Right atrium auricular region (tissue), 2 donors: Measurements from ENCODE around the gene PRRT2. TPM values are rescaled to one million over a fixed set of nuclear protein-coding genes. Genes with fewer than 3 reads are reported as not detected.
A peak's percentile ranks its signal among the peaks of the same experiment; 100 is the strongest.

ENCODE experiments used
- DNase-seq: peaks from one replicate; pipeline ENCODE4 v3.0.0-alpha.2; 2019; ENCODE audit warnings: low spot score
- H3K27ac ChIP-seq, 2 donors: fragments of 200-600 bp; sonication (generic); 1 replicate in 1 of 2; 2 replicates in 1 of 2; pipeline ENCODE4 v1.5.1; 2016 to 2019
- H3K27me3 ChIP-seq, 2 donors: fragments of 200-600 bp; sonication (generic); one replicate each; pipeline versions ENCODE4 v1.5.1 to v1.6.0; 2017 to 2019
- H3K36me3 ChIP-seq: fragments of 200-600 bp; sonication (generic); one replicate; pipeline ENCODE4 v1.5.1; 2016
- H3K4me1 ChIP-seq, 2 donors: fragments of 200-600 bp; sonication (generic); one replicate each; pipeline versions ENCODE4 v1.5.1 to v1.6.0; 2017 to 2019
- H3K4me3 ChIP-seq, 2 donors: fragments of 200-600 bp; sonication (generic); 1 replicate in 1 of 2; 2 replicates in 1 of 2; pipeline ENCODE4 v1.5.1; 2017 to 2019; ENCODE audit warnings: mild to moderate bottlenecking in 1 of 2, moderate library complexity in 1 of 2
- H3K9me3 ChIP-seq, 2 donors: fragments of 200-600 bp; sonication (generic); one replicate each; pipeline ENCODE4 v1.5.1; 2019
- CTCF ChIP-seq, 2 donors: fragments of 200-600 bp; sonication (generic); IDR thresholded peaks; one replicate each; pipeline ENCODE4 v1.5.1; 2019; ENCODE audit warnings: antibody characterized with exemption in 2 of 2
- total RNA-seq, 2 donors: library from RNA; depleted of rRNA; stranded (reverse); fragments of >200 nt; gene quantifications; one replicate each; pipeline ENCODE4 v1.1.0, GENCODE V29; 2016

Gene PRRT2
- total RNA-seq, 2 donors from 2014 or later = 0.51 to 0.52 TPM

DNA sequence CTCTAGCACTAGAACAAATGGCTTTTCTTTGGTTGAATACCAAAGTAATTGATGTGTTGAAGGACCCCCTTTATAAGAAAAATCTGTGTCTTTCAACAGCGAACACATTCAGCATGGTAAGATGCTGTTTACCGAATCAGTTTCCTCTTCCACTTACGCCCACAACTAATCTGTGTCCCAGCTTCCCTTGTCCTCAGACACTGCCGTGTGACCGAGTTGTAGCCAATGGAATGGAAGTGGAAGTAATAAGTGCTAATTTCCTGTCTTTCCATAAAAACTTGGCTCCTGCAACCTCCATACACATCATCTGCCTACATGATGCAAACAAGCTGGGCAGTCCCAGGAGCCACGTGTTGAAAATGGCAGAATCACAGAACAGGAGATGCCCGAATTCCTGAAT is 40.7 kb downstream of the PRRT2 start:
- H3K36me3 ChIP-seq = peaks cover 3% of the 10 kb centered on the region
- H3K4me1 ChIP-seq = no peaks in the 10 kb centered on the region
- H3K27me3 ChIP-seq = no peaks in the 10 kb centered on the region
- peak; percentile 68 for DNase-seq
- peak overlapping the region in 1 of 2 donors; percentile 24 for H3K27ac ChIP-seq
- H3K4me3 ChIP-seq = no peak overlapping the region
- no peaks in the 10 kb centered on the region for H3K9me3 ChIP-seq
- TF ChIP-seq CTCF (IDR thresholded peaks at IDR 0.05) = no peak

GRCh38 chr16:29854520-29855100 is 42.6 kb downstream of the PRRT2 start:
- Histone ChIP-seq H3K36me3 (peaks cover 15% of the 10 kb centered on the region), H3K4me1 (no peaks in the 10 kb centered on the region), H3K4me3 (no peak overlapping the region), H3K9me3 (no peaks in the 10 kb centered on the region), H3K27ac (no peak overlapping the region), H3K27me3 (no peaks in the 10 kb centered on the region)
- no peak for TF ChIP-seq CTCF (IDR thresholded peaks at IDR 0.05)
- DNase-seq = no peak

DNA sequence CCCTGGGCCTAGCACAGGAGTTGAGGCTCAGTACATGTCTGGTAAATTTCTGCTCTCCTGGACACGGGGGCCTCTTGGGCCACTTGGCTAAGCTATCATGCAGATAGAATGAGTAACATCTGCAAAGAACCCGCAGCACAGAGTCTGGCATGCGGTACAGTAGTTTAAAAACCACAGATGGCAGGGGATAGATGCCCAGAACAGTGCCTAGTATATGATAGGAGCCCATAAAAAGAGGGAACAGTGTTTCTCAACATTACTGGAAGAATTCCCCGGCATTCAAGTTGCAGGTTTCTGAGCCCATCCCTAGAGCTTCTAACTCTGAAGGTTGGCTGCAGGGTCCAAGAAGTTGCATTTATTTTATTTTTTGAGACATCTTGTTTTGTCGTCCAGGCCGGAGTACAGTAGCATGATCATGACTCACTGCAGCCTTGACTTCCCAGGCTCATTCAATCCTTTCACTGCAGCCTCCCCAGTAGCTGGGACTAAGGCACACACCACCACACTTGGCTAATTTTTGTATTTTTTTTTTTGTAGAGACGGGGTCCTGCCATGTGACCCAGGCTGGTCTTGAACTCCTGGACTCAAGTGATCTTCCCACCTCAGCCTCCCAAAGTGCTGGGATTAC is 45.3 kb downstream of the PRRT2 start:
- Histone ChIP-seq H3K27me3 (no peaks in the 10 kb centered on the region), H3K27ac (no peak overlapping the region), H3K9me3 (no peaks in the 10 kb centered on the region), H3K36me3 (peaks cover 30% of the 10 kb centered on the region), H3K4me3 (no peak overlapping the region), H3K4me1 (peaks cover 0 to 18% of the 10 kb centered on the region in 2 donors)
- no peak for TF ChIP-seq CTCF (IDR thresholded peaks at IDR 0.05)
- no peak for DNase-seq

DNA sequence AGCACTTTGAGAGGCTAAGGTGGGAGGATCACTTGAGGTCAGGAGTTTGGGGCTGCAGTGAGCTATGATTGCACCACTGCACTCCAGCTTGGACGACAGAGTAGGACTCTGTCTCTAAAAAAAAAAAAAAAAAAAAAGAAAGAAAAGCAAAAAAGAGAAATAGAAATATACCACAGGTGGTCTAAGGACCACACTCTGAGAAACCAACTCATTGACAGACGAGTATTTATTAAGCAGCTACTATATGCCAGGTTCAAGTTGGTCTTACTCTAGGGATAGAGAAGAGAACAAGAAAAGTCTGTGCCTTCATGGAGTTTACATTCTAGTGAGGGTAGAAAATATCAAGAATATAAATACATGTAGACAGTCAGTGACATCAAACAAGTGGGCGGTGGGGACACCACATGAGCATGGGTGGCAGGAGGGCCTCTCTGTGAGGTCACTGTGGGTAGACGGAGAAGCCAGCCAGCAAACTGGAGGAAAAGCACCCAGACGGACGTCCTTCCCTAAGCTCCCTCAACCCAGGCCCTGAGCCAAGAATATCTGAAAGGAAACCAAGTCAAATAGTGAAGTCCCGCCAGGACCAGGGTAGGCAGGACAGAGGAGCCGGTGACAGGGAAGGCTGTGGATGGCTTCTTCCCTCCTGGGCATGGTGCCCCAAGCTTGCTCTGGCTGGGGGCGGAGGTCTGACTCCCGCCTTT is 46.3 kb downstream of the PRRT2 start:
- Histone ChIP-seq H3K27ac (no peak overlapping the region), H3K36me3 (peaks cover 30% of the 10 kb centered on the region), H3K9me3 (no peaks in the 10 kb centered on the region), H3K27me3 (no peaks in the 10 kb centered on the region), H3K4me1 (peaks cover 0 to 22% of the 10 kb centered on the region in 2 donors), H3K4me3 (no peak overlapping the region)
- TF ChIP-seq CTCF (IDR thresholded peaks at IDR 0.05) = no peak
- no peak for DNase-seq

GRCh38 chr16:29858974-29859373 is 47.0 kb downstream of the PRRT2 start:
- no peak for DNase-seq
- TF ChIP-seq CTCF (IDR thresholded peaks at IDR 0.05) = no peak

More at GRCh38 chr16:29858974-29859373, 47.0 kb downstream of the PRRT2 start:
- Histone ChIP-seq H3K4me3 (no peak overlapping the region), H3K4me1 (peaks cover 0 to 27% of the 10 kb centered on the region in 2 donors), H3K27ac (no peak overlapping the region), H3K9me3 (no peaks in the 10 kb centered on the region), H3K36me3 (peaks cover 30% of the 10 kb centered on the region), H3K27me3 (no peaks in the 10 kb centered on the region)
